SIG-M5 treated with dmso at 0.1 percent for 504 hours (cell line): ENCODE data around the gene ACTRT1.

Experiments
- DNase-seq: peaks from one replicate; lab custom pipeline; 2025; ENCODE audit not compliant: unreplicated experiment; lab: John Stamatoyannopoulos, UW

ACTRT1 gene

GRCh38 chrX:128052303-128052702 is at the start of gene ACTRT1:
ACTRT1 (minus strand) TSS chrX:128052403; CDS start chrX:128052206, 197 bp downstream.
- DNase-seq, result no peak

GRCh38 chrX:128078545-128078944 is 26.3 kb upstream of the ACTRT1 start:
- DNase-seq, result no peak

GRCh38 chrX:128057421-128057820 is 5.2 kb upstream of the ACTRT1 start:
- DNase-seq, result no peak

- DNase-seq, result no peak
These were observed 677 bp downstream of the ACTRT1 start for GRCh38 chrX:128051526-128051925.

- DNase-seq, result no peak
These were observed 16.9 kb downstream of the ACTRT1 start for GRCh38 chrX:128035318-128035717.

- no peak for DNase-seq
These were observed 30.6 kb downstream of the ACTRT1 start for GRCh38 chrX:128021566-128021965.

- DNase-seq, result peak; percentile 69
These were observed 31.5 kb downstream of the ACTRT1 start for GRCh38 chrX:128020701-128021100.

- no peak for DNase-seq
These were observed 33.0 kb downstream of the ACTRT1 start for GRCh38 chrX:128019218-128019617.

- DNase-seq, result no peak
These were observed 40.2 kb downstream of the ACTRT1 start for GRCh38 chrX:128012015-128012414.

- DNase-seq, result no peak
These were observed 44.3 kb downstream of the ACTRT1 start for GRCh38 chrX:128007882-128008281.
